GM12878 (cell line): ENCODE results near the gene GCC2. TPM values are rescaled to one million over a fixed set of nuclear protein-coding genes. Genes with fewer than 3 reads are reported as not detected.

Source experiments
- ATAC-seq: fragments of 200-7000 bp; cut with Tn5 transposase; 3 replicates; pipeline ENCODE4 v1.9.1; 2020; ENCODE audit warnings: mild to moderate bottlenecking, moderate library complexity
- BruUV-seq: library from RNA; stranded (reverse); fragments of 400-500 nt; replicated peaks from 2 replicates; lab custom pipeline; 2021; lab: Mats Ljungman, UMichigan
- CTCF ChIA-PET: fragments of 300-600 bp; sonication (Branson Sonifier 250); formaldehyde crosslinking; extraction: SDS; loops from one replicate; lab custom pipeline; 2021; ENCODE audit warnings: inconsistent platforms; lab: Yijun Ruan, JAX
- POLR2A ChIA-PET: fragments of 350-600 bp; formaldehyde crosslinking; extraction: SDS; loops from one replicate; lab custom pipeline; 2021; ENCODE audit warnings: inconsistent platforms; lab: Charles Lee
- RAD21 ChIA-PET: fragments of 300-600 bp; sonication (Branson Sonifier 250); formaldehyde crosslinking; loops from one replicate; lab custom pipeline; 2023; ENCODE audit warnings: antibody characterized with exemption; ENCODE audit not compliant: unreplicated experiment; lab: Charles Lee
- SMC1A ChIA-PET: fragments of 300-600 bp; sonication (Branson Sonifier 250); formaldehyde crosslinking; loops from one replicate; lab custom pipeline; 2023; ENCODE audit not compliant: unreplicated experiment, uncharacterized antibody; lab: Charles Lee
- DNase-seq: peaks from one replicate; pipeline ENCODE4 v3.0.0-alpha.2; 2011; ENCODE audit warnings: low read depth, low spot score
- FAIRE-seq: peaks from 3 replicates; lab custom pipeline; 2011; peaks lifted over from hg19 to GRCh38; lab: Jason Lieb, UNC
- H2AFZ ChIP-seq: 2 replicates; pipeline ENCODE4 v1.6.0; 2011; ENCODE audit warnings: low read depth, low read length, control low read depth; ENCODE audit not compliant: control insufficient read depth
- H3K27ac ChIP-seq: 2 replicates; pipeline ENCODE4 v1.5.1; 2011; ENCODE audit warnings: control low read depth; ENCODE audit not compliant: control insufficient read depth, insufficient read depth
- H3K27me3 ChIP-seq, 2 experiments: replicated peaks in 1 of 2; 2 replicates each; pipeline versions ENCODE4 v1.6.0 to v1.6.1; 2011; ENCODE audit warnings: low read length in 1 of 2; ENCODE audit not compliant: control insufficient read depth in 2 of 2, insufficient read depth in 2 of 2
- H3K36me3 ChIP-seq, 2 experiments: 2 replicates each; pipeline ENCODE4 v1.5.1; 2011; ENCODE audit warnings: low read length in 1 of 2; ENCODE audit not compliant: control insufficient read depth in 2 of 2, insufficient read depth in 2 of 2
- H3K4me1 ChIP-seq: 2 replicates; pipeline ENCODE4 v1.6.1; 2011; ENCODE audit warnings: mild to moderate bottlenecking, low read length, moderate library complexity, mixed read lengths; ENCODE audit not compliant: control insufficient read depth, insufficient read depth
- H3K4me2 ChIP-seq: 2 replicates; pipeline ENCODE4 v1.6.0; 2011; ENCODE audit warnings: control low read depth; ENCODE audit not compliant: control insufficient read depth, insufficient read depth
- H3K4me3 ChIP-seq: fragments of 200-600 bp; sonication (generic); 2 replicates; pipeline ENCODE4 v1.5.1; 2016
- H3K79me2 ChIP-seq: 2 replicates; pipeline ENCODE4 v1.6.0; 2011; ENCODE audit warnings: low read length; ENCODE audit not compliant: control insufficient read depth, insufficient read depth
- H3K9ac ChIP-seq: 2 replicates; pipeline ENCODE4 v1.8.0; 2011; ENCODE audit warnings: low read length, control low read depth, mixed read lengths; ENCODE audit not compliant: control insufficient read depth, insufficient read depth
- H3K9me3 ChIP-seq: replicated peaks from 3 replicates; pipeline ENCODE4 v1.5.1; 2011; ENCODE audit warnings: mild to moderate bottlenecking, low read length; ENCODE audit not compliant: control insufficient read depth, insufficient read depth
- H4K20me1 ChIP-seq: 2 replicates; pipeline ENCODE4 v1.6.0; 2011; ENCODE audit not compliant: control insufficient read depth, insufficient read depth
- BACH1 ChIP-seq: fragments of 450-650 bp; IDR thresholded peaks from 2 replicates; pipeline ENCODE4 v1.6.1; 2017; ENCODE audit warnings: mild to moderate bottlenecking, borderline replicate concordance
- CTCF ChIP-seq, 3 experiments: IDR thresholded peaks in 2 of 3; conservative IDR thresholded peaks in 1 of 3; 2 replicates each; pipeline ENCODE4 v1.5.1; 2011; ENCODE audit warnings: low read depth in 3 of 3, low read length in 3 of 3, mild to moderate bottlenecking in 3 of 3, control low read depth in 2 of 3, moderate library complexity in 2 of 3, inconsistent platforms in 1 of 3, mixed read lengths in 1 of 3; ENCODE audit not compliant: control insufficient read depth in 2 of 3, insufficient read depth in 1 of 3; ENCODE audit errors: extremely low read depth in 1 of 3
- EP300 ChIP-seq, 2 experiments: fragments of 150-350 bp in 1 of 2; IDR thresholded peaks; 2 replicates each; pipeline ENCODE4 v1.6.1; 2011 to 2012; ENCODE audit warnings: low read depth in 2 of 2, low read length in 2 of 2, borderline replicate concordance in 1 of 2, improper control_type of control experiment in 1 of 2, inconsistent platforms in 1 of 2; ENCODE audit not compliant: control insufficient read depth in 1 of 2
- FOXM1 ChIP-seq: IDR thresholded peaks from 2 replicates; pipeline ENCODE4 v1.6.1; 2012; ENCODE audit warnings: low read depth, mild to moderate bottlenecking, inconsistent platforms, low read length, moderate library complexity
- KLF5 ChIP-seq: fragments of 450-650 bp; IDR thresholded peaks from 2 replicates; pipeline ENCODE4 v1.6.1; 2014; ENCODE audit warnings: mild to moderate bottlenecking; ENCODE audit not compliant: partially characterized antibody
- NFYB ChIP-seq: IDR thresholded peaks from 2 replicates; pipeline ENCODE4 v1.6.1; 2011; ENCODE audit warnings: low read depth, mild to moderate bottlenecking, low read length, improper control_type of control experiment, moderate library complexity; ENCODE audit not compliant: insufficient read depth
- POLR2A ChIP-seq: IDR thresholded peaks from 2 replicates; pipeline ENCODE4 v1.6.1; 2011; ENCODE audit warnings: low read depth, mild to moderate bottlenecking, low read length
- RAD21 ChIP-seq: IDR thresholded peaks from 2 replicates; pipeline ENCODE4 v1.6.1; 2011; ENCODE audit warnings: mild to moderate bottlenecking, low read depth, low read length, moderate library complexity; ENCODE audit not compliant: insufficient read depth
- SUPT20H ChIP-seq: IDR thresholded peaks from 2 replicates; pipeline ENCODE4 v1.6.1; 2011; ENCODE audit warnings: low read depth, mild to moderate bottlenecking, low read length, moderate library complexity, borderline replicate concordance; ENCODE audit not compliant: control insufficient read depth
- WGBS: methylation state at CpG from one replicate; pipeline ENCODE4 v1.1.6; 2016; ENCODE audit warnings: low lambda C conversion rate; ENCODE audit not compliant: insufficient replicate concordance, insufficient coverage; ENCODE audit errors: missing lambda C conversion rate; 5-methylcytosine and 5-hydroxymethylcytosine counted together
- in situ Hi-C: fragments of 300-500 bp; cut with MboI; formaldehyde crosslinking; loops from 9 replicates; pipeline ENCODE4 v1.14.3; 2018; ENCODE audit warnings: mixed read lengths
- intact Hi-C: fragments of 100-400 bp; cut with micrococcal nuclease; formaldehyde crosslinking; loops from one replicate; pipeline ENCODE4 v1.14.2; 2022; ENCODE audit not compliant: unreplicated experiment
- polyA plus RNA-seq, 11 experiments: library from polyadenylated mRNA; depleted of rRNA in 4 of 11; unstranded in 6 of 11; stranded (reverse) in 5 of 11; fragments of >200 nt; fragmentation: Nextera tagmentation in 4 of 11; fragmentation: Illumina TruSeq in 1 of 11; extraction: Ambion mirVana in 4 of 11; extraction: Trizol in 1 of 11; gene quantifications; 1 replicate in 1 of 11; 2 replicates in 10 of 11; pipeline versions ENCODE4 v1.2.1 to v1.2.3, GENCODE V29; 2011 to 2016; ENCODE audit warnings: inconsistent platforms in 2 of 11, missing spikeins in 2 of 11, low read depth in 1 of 11
- total RNA-seq, 4 experiments: library from RNA; depleted of rRNA in 3 of 4; stranded (reverse); fragments of >200 nt in 3 of 4; fragmentation: Illumina TruSeq in 1 of 4; extraction: Trizol in 1 of 4; gene quantifications; 2 replicates each; pipeline versions ENCODE4 v1.2.1 to v1.2.3, GENCODE V29; 2013 to 2021
- TF ChIP-seq, protein P1 (sequence below): fragments of 450-650 bp; IDR thresholded peaks from 2 replicates; pipeline ENCODE4 v1.6.1; 2017; ENCODE audit warnings: mild to moderate bottlenecking, moderate library complexity

The GCC2 gene
- total and polyA plus RNA-seq, 10 of the 15 experiments (the other 5 are each of a cell fraction or from before 2014, with no cell fraction given): 11.8 to 35.5 (median 25.4) TPM

DNA sequence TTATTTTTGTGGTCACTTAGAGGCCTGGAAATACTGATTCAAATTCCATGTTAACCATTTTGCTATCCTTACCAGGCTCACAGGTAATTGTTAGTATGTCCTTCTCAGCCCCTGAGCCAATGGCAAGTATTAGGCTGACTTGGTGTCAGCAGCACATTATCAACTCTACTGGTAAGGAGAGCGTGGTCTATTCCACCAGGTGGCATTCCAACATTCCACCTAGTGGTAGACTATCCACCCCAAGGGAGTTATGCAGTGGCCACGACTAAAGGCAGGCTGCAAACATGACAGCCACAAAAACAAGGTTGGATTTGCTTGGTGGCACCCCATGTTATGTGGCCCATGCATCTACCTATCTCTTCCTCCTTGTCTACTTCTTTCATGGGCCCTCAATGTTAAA lies 31.8 kb upstream of the GCC2 start:
- Histone ChIP-seq H3K4me3 (no peak overlapping the region), H3K4me1 (no peaks in the 10 kb centered on the region), H3K79me2 (no peaks in the 10 kb centered on the region)
- ChIA-PET RAD21 (no interaction called here), POLR2A (no interaction called here)
- in situ Hi-C loops: no loop called here
- BruUV-seq: no TSS peak
- TF ChIP-seq CTCF (IDR thresholded peaks at IDR 0.05 in 2 of 3, conservative IDR thresholded peaks at IDR 0.05 in 1 of 3; ENCODE audit: control insufficient read depth in 2 of 3, extremely low read depth in 1 of 3, insufficient read depth in 1 of 3, low read depth in 3 of 3, low read length in 3 of 3): peak; percentile 15 to 30 (median 22); a peak in 3 of 6 replicates
- TF ChIP-seq RAD21: 0 out of 2 replicates have a peak, but pooled peaks have one; percentile 17
- TF ChIP-seq SUPT20H: no peak
- TF ChIP-seq, all 136 proteins: peak for 2
- ChIA-PET SMC1A (interaction anchor here (1.7 kb wide), 1 partner anchor 15 kb away, joined by 3 read pairs; no protein-coding TSS in a partner anchor), CTCF (interaction anchor here (1.5 kb wide), 1 partner anchor 167 kb away, joined by 6 read pairs; no protein-coding TSS in a partner anchor)
- no peak overlapping the region for H3K9ac ChIP-seq
- no peaks in the 10 kb centered on the region for H3K27me3 ChIP-seq
- no peak for FAIRE-seq
- no peak overlapping the region for H2AFZ ChIP-seq
- WGBS: 39% methylated on average over 2 of the region's 2 CpGs
- ATAC-seq: peak; percentile 49; the same call in 2 of the 3 replicates
- no peak overlapping the region for H3K4me2 ChIP-seq
- H3K36me3 ChIP-seq: no peaks in the 10 kb centered on the region
- H3K27ac ChIP-seq: no peak overlapping the region
- no peaks in the 10 kb centered on the region for H4K20me1 ChIP-seq
- H3K9me3 ChIP-seq: no peaks in the 10 kb centered on the region
- intact Hi-C loops: no loop called here
- no peak for DNase-seq

DNA sequence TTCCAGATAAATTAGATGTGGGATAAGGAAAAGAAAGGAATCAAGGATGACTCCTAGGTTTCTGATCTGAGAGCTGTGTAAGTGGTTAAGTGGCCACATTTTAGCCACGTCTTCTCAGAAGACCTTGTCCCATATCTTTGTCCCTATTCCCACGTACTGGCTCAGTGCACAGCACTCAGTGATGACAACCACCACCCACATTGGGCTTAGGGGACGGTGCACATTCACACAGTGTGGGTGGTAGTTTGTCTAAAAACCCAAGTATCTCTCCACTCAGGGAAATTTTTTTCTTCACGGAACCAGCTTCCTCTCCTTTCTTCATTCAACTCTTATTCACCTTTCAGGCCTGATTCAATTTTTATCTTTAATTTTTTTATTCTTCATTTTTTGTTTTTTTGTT lies 30.6 kb upstream of the GCC2 start:
- POLR2A ChIA-PET: no interaction called here
- Histone ChIP-seq H4K20me1 (no peaks in the 10 kb centered on the region), H3K79me2 (no peaks in the 10 kb centered on the region), H3K27ac (no peak overlapping the region), H3K4me2 (no peak overlapping the region), H3K9ac (no peak overlapping the region), H3K9me3 (no peaks in the 10 kb centered on the region), H3K4me3 (no peak overlapping the region), H3K4me1 (no peaks in the 10 kb centered on the region), H3K27me3 (no peaks in the 10 kb centered on the region), H3K36me3 (no peaks in the 10 kb centered on the region), H2AFZ (no peak overlapping the region)
- ATAC-seq: no peak
- no peak for DNase-seq
- no TSS peak for BruUV-seq
- 36% methylated on average over 4 of the region's 4 CpGs for WGBS
- RAD21 ChIA-PET: interaction anchor here (1.5 kb wide), 1 partner anchor 219 kb away, joined by 3 read pairs; no protein-coding TSS in a partner anchor
- SMC1A ChIA-PET: interaction anchor here (1.7 kb wide), 1 partner anchor 14 kb away, joined by 3 read pairs; no protein-coding TSS in a partner anchor
- FAIRE-seq: no peak
- intact Hi-C loops: no loop called here
- CTCF ChIA-PET: interaction anchor here (1.5 kb wide), 1 partner anchor 166 kb away, joined by 6 read pairs; no protein-coding TSS in a partner anchor
- in situ Hi-C loops: no loop called here
- TF ChIP-seq POLR2A: no peak
- TF ChIP-seq FOXM1: no peak
- no peak for TF ChIP-seq KLF5
- TF ChIP-seq BACH1: no peak
- TF ChIP-seq, protein P1, sequence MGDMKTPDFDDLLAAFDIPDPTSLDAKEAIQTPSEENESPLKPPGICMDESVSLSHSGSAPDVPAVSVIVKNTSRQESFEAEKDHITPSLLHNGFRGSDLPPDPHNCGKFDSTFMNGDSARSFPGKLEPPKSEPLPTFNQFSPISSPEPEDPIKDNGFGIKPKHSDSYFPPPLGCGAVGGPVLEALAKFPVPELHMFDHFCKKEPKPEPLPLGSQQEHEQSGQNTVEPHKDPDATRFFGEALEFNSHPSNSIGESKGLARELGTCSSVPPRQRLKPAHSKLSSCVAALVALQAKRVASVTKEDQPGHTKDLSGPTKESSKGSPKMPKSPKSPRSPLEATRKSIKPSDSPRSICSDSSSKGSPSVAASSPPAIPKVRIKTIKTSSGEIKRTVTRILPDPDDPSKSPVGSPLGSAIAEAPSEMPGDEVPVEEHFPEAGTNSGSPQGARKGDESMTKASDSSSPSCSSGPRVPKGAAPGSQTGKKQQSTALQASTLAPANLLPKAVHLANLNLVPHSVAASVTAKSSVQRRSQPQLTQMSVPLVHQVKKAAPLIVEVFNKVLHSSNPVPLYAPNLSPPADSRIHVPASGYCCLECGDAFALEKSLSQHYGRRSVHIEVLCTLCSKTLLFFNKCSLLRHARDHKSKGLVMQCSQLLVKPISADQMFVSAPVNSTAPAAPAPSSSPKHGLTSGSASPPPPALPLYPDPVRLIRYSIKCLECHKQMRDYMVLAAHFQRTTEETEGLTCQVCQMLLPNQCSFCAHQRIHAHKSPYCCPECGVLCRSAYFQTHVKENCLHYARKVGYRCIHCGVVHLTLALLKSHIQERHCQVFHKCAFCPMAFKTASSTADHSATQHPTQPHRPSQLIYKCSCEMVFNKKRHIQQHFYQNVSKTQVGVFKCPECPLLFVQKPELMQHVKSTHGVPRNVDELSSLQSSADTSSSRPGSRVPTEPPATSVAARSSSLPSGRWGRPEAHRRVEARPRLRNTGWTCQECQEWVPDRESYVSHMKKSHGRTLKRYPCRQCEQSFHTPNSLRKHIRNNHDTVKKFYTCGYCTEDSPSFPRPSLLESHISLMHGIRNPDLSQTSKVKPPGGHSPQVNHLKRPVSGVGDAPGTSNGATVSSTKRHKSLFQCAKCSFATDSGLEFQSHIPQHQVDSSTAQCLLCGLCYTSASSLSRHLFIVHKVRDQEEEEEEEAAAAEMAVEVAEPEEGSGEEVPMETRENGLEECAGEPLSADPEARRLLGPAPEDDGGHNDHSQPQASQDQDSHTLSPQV: no peak
- TF ChIP-seq EP300 (IDR thresholded peaks at IDR 0.05; ENCODE audit: borderline replicate concordance in 1 of 2, control insufficient read depth in 1 of 2, low read depth in 2 of 2, low read length in 2 of 2): no peak
- TF ChIP-seq NFYB: no peak
